ENCODE data around the gene JADE2. TPM values are rescaled to one million over a fixed set of nuclear protein-coding genes. Genes with fewer than 3 reads are reported as not detected.
"Not testable (repeated sequence)": the region's sequence is repeated elsewhere in the genome, so short reads cannot be mapped to it uniquely, and the experiment has no call there.

Gene JADE2
- total and polyA plus RNA-seq, 2 donors = 8.9 to 41.2 TPM

- H3K27ac ChIP-seq (ENCODE audit: low read depth) = no peak overlapping the region
- 31% methylated on average over 10 of the region's 10 CpGs for WGBS
- H3K4me1 ChIP-seq (ENCODE audit: insufficient read depth) = peaks cover 2% of the 10 kb centered on the region
- no peak overlapping the region for H3K4me3 ChIP-seq (ENCODE audit: low read depth, low read length)
- DNase-seq (ENCODE audit: extremely low spot score) = no peak
- H3K36me3 ChIP-seq (ENCODE audit: insufficient read depth) = peaks cover 3% of the 10 kb centered on the region
Observed at GRCh38 chr5:134545070-134545868, 19.8 kb downstream of the JADE2 start.

- H3K36me3 ChIP-seq (ENCODE audit: insufficient read depth) = peaks cover 3% of the 10 kb centered on the region
- H3K4me3 ChIP-seq (ENCODE audit: low read depth, low read length) = no peak overlapping the region
- no peak for DNase-seq (ENCODE audit: extremely low spot score)
- peak overlapping the region; percentile 13 for H3K27ac ChIP-seq (ENCODE audit: low read depth)
- peaks cover 2% of the 10 kb centered on the region for H3K4me1 ChIP-seq (ENCODE audit: insufficient read depth)
- 39% methylated on average over 2 of the region's 2 CpGs for WGBS
Observed at GRCh38 chr5:134547066-134547465, 21.6 kb downstream of the JADE2 start.

GRCh38 chr5:134547579-134547978 is 22.1 kb downstream of the JADE2 start:
- 31% methylated on average over 2 of the region's 2 CpGs for WGBS
- DNase-seq (ENCODE audit: extremely low spot score) = no peak
- H3K27ac ChIP-seq (ENCODE audit: low read depth) = no peak overlapping the region

GRCh38 chr5:134547999-134548658 is 22.7 kb downstream of the JADE2 start:
- H3K4me1 ChIP-seq (ENCODE audit: insufficient read depth) = peaks cover 2% of the 10 kb centered on the region
- H3K27ac ChIP-seq (ENCODE audit: low read depth) = no peak overlapping the region
- WGBS = 66% methylated on average over 13 of the region's 13 CpGs
- DNase-seq (ENCODE audit: extremely low spot score) = no peak
- no peak overlapping the region for H3K4me3 ChIP-seq (ENCODE audit: low read depth, low read length)
- peaks cover 3% of the 10 kb centered on the region for H3K36me3 ChIP-seq (ENCODE audit: insufficient read depth)

More at GRCh38 chr5:134547579-134547978, 22.1 kb downstream of the JADE2 start:
- Histone ChIP-seq H3K4me1 (ENCODE audit: insufficient read depth) (peaks cover 2% of the 10 kb centered on the region), H3K36me3 (ENCODE audit: insufficient read depth) (peaks cover 3% of the 10 kb centered on the region), H3K4me3 (ENCODE audit: low read depth, low read length) (no peak overlapping the region)

- no peak for DNase-seq (ENCODE audit: extremely low spot score)
- 68% methylated on average over 3 of the region's 3 CpGs for WGBS
- Histone ChIP-seq H3K36me3 (ENCODE audit: insufficient read depth) (peaks cover 3% of the 10 kb centered on the region), H3K4me3 (ENCODE audit: low read depth, low read length) (no peak overlapping the region), H3K27ac (ENCODE audit: low read depth) (no peak overlapping the region), H3K4me1 (ENCODE audit: insufficient read depth) (no peaks in the 10 kb centered on the region)
Observed at GRCh38 chr5:134549714-134550113, 24.2 kb downstream of the JADE2 start.

- WGBS = 85% methylated on average over 13 of the region's 13 CpGs
- no peak overlapping the region for H3K4me3 ChIP-seq (ENCODE audit: low read depth, low read length)
- no peaks in the 10 kb centered on the region for H3K4me1 ChIP-seq (ENCODE audit: insufficient read depth)
- DNase-seq (ENCODE audit: extremely low spot score) = no peak
- no peak overlapping the region for H3K27ac ChIP-seq (ENCODE audit: low read depth)
- peaks cover 3% of the 10 kb centered on the region for H3K36me3 ChIP-seq (ENCODE audit: insufficient read depth)
Observed at GRCh38 chr5:134550271-134551214, 25.1 kb downstream of the JADE2 start.

GRCh38 chr5:134551901-134552300 is 26.4 kb downstream of the JADE2 start:
- DNase-seq (ENCODE audit: extremely low spot score) = no peak
- H3K4me3 ChIP-seq (ENCODE audit: low read depth, low read length) = no peak overlapping the region
- peaks cover 3% of the 10 kb centered on the region for H3K36me3 ChIP-seq (ENCODE audit: insufficient read depth)
- H3K27ac ChIP-seq (ENCODE audit: low read depth) = no peak overlapping the region
- H3K4me1 ChIP-seq (ENCODE audit: insufficient read depth) = no peaks in the 10 kb centered on the region
- WGBS = 83% methylated on average over 8 of the region's 8 CpGs

- no peak for DNase-seq (ENCODE audit: extremely low spot score)
- Histone ChIP-seq H3K36me3 (ENCODE audit: insufficient read depth) (peaks cover 3% of the 10 kb centered on the region), H3K4me1 (ENCODE audit: insufficient read depth) (no peaks in the 10 kb centered on the region), H3K27ac (ENCODE audit: low read depth) (no peak overlapping the region), H3K4me3 (ENCODE audit: low read depth, low read length) (no peak overlapping the region)
- WGBS = 35% methylated on average over 3 of the region's 3 CpGs
Observed at GRCh38 chr5:134552301-134552700, 26.8 kb downstream of the JADE2 start.

GRCh38 chr5:134552716-134553115 is 27.2 kb downstream of the JADE2 start:
- H3K4me1 ChIP-seq (ENCODE audit: insufficient read depth); H3K4me3 ChIP-seq (ENCODE audit: low read depth, low read length); DNase-seq (ENCODE audit: extremely low spot score); H3K36me3 ChIP-seq (ENCODE audit: insufficient read depth); H3K27ac ChIP-seq (ENCODE audit: low read depth): not testable (repeated sequence)
- WGBS = 70% methylated on average over 7 of the region's 7 CpGs

GRCh38 chr5:134553821-134554267 is 28.4 kb downstream of the JADE2 start:
- H3K4me1 ChIP-seq (ENCODE audit: insufficient read depth) = no peaks in the 10 kb centered on the region
- WGBS = 56% methylated on average over 6 of the region's 6 CpGs

GRCh38 chr5:134554319-134555222 is 29.1 kb downstream of the JADE2 start:
- WGBS = 28% methylated on average over 15 of the region's 15 CpGs
- H3K36me3 ChIP-seq (ENCODE audit: insufficient read depth) = no peaks in the 10 kb centered on the region
- H3K27ac ChIP-seq (ENCODE audit: low read depth) = no peak overlapping the region
- H3K4me1 ChIP-seq (ENCODE audit: insufficient read depth) = no peaks in the 10 kb centered on the region
- no peak overlapping the region for H3K4me3 ChIP-seq (ENCODE audit: low read depth, low read length)
- DNase-seq (ENCODE audit: extremely low spot score) = no peak

More at GRCh38 chr5:134553821-134554267, 28.4 kb downstream of the JADE2 start:
- no peak overlapping the region for H3K27ac ChIP-seq (ENCODE audit: low read depth)
- peaks cover 1% of the 10 kb centered on the region for H3K36me3 ChIP-seq (ENCODE audit: insufficient read depth)
- no peak for DNase-seq (ENCODE audit: extremely low spot score)
- H3K4me3 ChIP-seq (ENCODE audit: low read depth, low read length) = no peak overlapping the region

- H3K4me3 ChIP-seq (ENCODE audit: low read depth, low read length) = no peak overlapping the region
- no peaks in the 10 kb centered on the region for H3K4me1 ChIP-seq (ENCODE audit: insufficient read depth)
- H3K27ac ChIP-seq (ENCODE audit: low read depth) = no peak overlapping the region
- WGBS = 73% methylated on average over 7 of the region's 7 CpGs
- H3K36me3 ChIP-seq (ENCODE audit: insufficient read depth) = no peaks in the 10 kb centered on the region
- no peak for DNase-seq (ENCODE audit: extremely low spot score)
Observed at GRCh38 chr5:134555223-134555889, 29.9 kb downstream of the JADE2 start.

Measured in urinary bladder (tissue), 4 donors.